PC-3 (cell line): Measurements from ENCODE around the gene TUBA3E.
"Not testable (repeated sequence)": the region's sequence is repeated elsewhere in the genome, so short reads cannot be mapped to it uniquely, and the experiment has no call there.

Experiments
- CTCF ChIP-seq: fragments of 300-600 bp; sonication (generic); conservative IDR thresholded peaks from 2 replicates; pipeline ENCODE4 v1.5.1; 2017; ENCODE audit warnings: antibody characterized with exemption, low read depth, mild to moderate bottlenecking, low read length
- EZH2 ChIP-seq: fragments of 300-600 bp; sonication (generic); IDR thresholded peaks from one replicate; pipeline ENCODE4 v1.6.1; 2017; ENCODE audit warnings: antibody characterized with exemption, mild to moderate bottlenecking, low read length; ENCODE audit not compliant: unreplicated experiment
- EZH2phosphoT487 ChIP-seq: fragments of 300-600 bp; sonication (generic); IDR thresholded peaks from 2 replicates; pipeline ENCODE4 v1.6.1; 2018; ENCODE audit warnings: mild to moderate bottlenecking, antibody characterized with exemption, low read length, borderline replicate concordance

- TF ChIP-seq CTCF, EZH2, EZH2phosphoT487: not testable (repeated sequence)
Observed at GRCh38 chr2:130228005-130228404, 29.8 kb upstream of the TUBA3E start.
